Calu3 (cell line): ENCODE measurements around the gene SLC6A20. TPM values are rescaled to one million over a fixed set of nuclear protein-coding genes. Genes with fewer than 3 reads are reported as not detected.

ENCODE experiments used
- BruUV-seq: library from RNA; stranded (reverse); fragments of 400-500 nt; replicated peaks from 2 replicates; lab custom pipeline; 2021; lab: Mats Ljungman, UMichigan
- CTCF ChIA-PET: fragments of 300-600 bp; sonication (Branson Sonifier 250); formaldehyde crosslinking; loops from one replicate; lab custom pipeline; 2022; ENCODE audit warnings: antibody characterized with exemption; lab: Charles Lee
- DNase-seq: peaks from one replicate; pipeline ENCODE4 v3.0.0; 2022
- H3K27ac Mint-ChIP-seq: one replicate; pipeline ENCODE4 v1.8.0; 2022; ENCODE audit warnings: mixed read lengths; ENCODE audit not compliant: unreplicated experiment
- H3K27me3 Mint-ChIP-seq: one replicate; pipeline ENCODE4 v1.8.0; 2022; ENCODE audit warnings: mixed read lengths; ENCODE audit not compliant: unreplicated experiment
- H3K36me3 Mint-ChIP-seq: one replicate; pipeline ENCODE4 v1.8.0; 2022; ENCODE audit warnings: mild to moderate bottlenecking, moderate library complexity, mixed read lengths; ENCODE audit not compliant: insufficient read depth, unreplicated experiment
- H3K4me1 Mint-ChIP-seq: one replicate; pipeline ENCODE4 v1.8.0; 2022; ENCODE audit warnings: mild to moderate bottlenecking, low read depth, mixed read lengths; ENCODE audit not compliant: unreplicated experiment
- H3K4me3 Mint-ChIP-seq: one replicate; pipeline ENCODE4 v1.8.0; 2022; ENCODE audit warnings: mild to moderate bottlenecking, low read depth, moderate library complexity, mixed read lengths; ENCODE audit not compliant: unreplicated experiment
- H3K9me3 Mint-ChIP-seq: one replicate; pipeline ENCODE4 v1.8.0; 2022; ENCODE audit warnings: low read depth, mixed read lengths; ENCODE audit not compliant: unreplicated experiment
- intact Hi-C: fragments of 100-400 bp; cut with micrococcal nuclease; formaldehyde crosslinking; loops from one replicate; pipeline ENCODE4 v1.10.0; 2022; ENCODE audit not compliant: unreplicated experiment
- total RNA-seq: library from RNA; stranded (reverse); gene quantifications from 2 replicates; pipeline ENCODE4 v1.2.3, GENCODE V29; 2022
- TF ChIP-seq, protein P1 (sequence below): fragments of 200-600 bp; IDR thresholded peaks from one replicate; pipeline ENCODE4 v1.8.0; 2022; ENCODE audit warnings: antibody characterized with exemption; ENCODE audit not compliant: unreplicated experiment

Gene SLC6A20
- total RNA-seq, 1 experiment from 2014 or later: 2.1 TPM

DNA sequence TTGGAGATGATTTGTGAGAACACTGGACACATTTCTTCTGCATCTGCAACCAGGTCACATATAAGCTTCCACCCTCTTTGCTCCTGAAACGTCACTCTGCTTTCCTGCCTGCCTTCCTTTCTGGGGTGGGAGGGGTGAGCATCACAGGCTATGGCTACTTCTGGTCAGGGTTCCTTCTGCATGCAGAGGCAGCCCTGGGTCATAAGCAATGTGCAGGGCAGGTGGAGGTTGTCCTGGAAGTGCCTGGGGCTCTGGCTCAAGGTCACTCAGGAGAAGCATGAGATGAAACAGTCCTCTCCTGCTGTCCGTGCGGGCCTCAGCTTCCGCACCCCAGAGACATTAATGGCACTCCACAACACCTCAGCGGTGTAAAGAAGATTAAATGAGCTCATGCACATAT, 15.1 kb downstream of the SLC6A20 start:
- peaks cover 18% of the 10 kb centered on the region for H3K27me3 Mint-ChIP-seq
- no peaks in the 10 kb centered on the region for H3K4me1 Mint-ChIP-seq
- H3K27ac Mint-ChIP-seq: no peak overlapping the region
- H3K9me3 Mint-ChIP-seq: no peaks in the 10 kb centered on the region
- BruUV-seq: no TSS peak
- no peak overlapping the region for H3K4me3 Mint-ChIP-seq
- DNase-seq: no peak
- intact Hi-C loops: no loop called here
- no peaks in the 10 kb centered on the region for H3K36me3 Mint-ChIP-seq
- TF ChIP-seq, protein P1, sequence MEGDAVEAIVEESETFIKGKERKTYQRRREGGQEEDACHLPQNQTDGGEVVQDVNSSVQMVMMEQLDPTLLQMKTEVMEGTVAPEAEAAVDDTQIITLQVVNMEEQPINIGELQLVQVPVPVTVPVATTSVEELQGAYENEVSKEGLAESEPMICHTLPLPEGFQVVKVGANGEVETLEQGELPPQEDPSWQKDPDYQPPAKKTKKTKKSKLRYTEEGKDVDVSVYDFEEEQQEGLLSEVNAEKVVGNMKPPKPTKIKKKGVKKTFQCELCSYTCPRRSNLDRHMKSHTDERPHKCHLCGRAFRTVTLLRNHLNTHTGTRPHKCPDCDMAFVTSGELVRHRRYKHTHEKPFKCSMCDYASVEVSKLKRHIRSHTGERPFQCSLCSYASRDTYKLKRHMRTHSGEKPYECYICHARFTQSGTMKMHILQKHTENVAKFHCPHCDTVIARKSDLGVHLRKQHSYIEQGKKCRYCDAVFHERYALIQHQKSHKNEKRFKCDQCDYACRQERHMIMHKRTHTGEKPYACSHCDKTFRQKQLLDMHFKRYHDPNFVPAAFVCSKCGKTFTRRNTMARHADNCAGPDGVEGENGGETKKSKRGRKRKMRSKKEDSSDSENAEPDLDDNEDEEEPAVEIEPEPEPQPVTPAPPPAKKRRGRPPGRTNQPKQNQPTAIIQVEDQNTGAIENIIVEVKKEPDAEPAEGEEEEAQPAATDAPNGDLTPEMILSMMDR: no peak
- CTCF ChIA-PET: interaction anchor here (0.6 kb wide), 1 partner anchor 29 kb away, joined by 7 read pairs; no protein-coding TSS in a partner anchor

- no peaks in the 10 kb centered on the region for H3K4me1 Mint-ChIP-seq
- BruUV-seq: no TSS peak
- TF ChIP-seq, protein P1: no peak
Observed at GRCh38 chr3:45779746-45780735, 16.3 kb downstream of the SLC6A20 start.

DNA sequence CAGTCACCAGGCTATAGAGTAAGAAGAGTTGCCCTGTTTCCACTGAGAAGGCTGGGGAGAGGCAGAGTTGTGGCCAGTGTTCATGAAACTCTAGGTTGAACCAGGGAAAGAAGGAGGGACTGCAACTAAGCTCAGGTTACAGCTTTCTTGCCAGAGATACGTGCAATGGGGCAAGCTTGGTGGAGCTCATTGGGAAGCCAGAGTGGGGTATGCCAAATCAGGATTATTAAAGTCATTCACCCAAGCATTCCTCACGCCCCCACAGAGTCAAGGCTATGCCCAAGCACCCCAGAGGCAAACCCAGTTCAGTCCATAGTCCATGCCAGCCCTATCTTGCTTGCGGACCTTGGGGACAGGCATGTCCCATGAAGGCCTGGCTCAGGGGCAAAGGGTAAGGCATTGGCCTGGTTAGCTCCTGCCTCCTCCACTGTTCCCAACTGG, 17.6 kb downstream of the SLC6A20 start:
- CTCF ChIA-PET: no interaction called here
- Mint-ChIP-seq H3K4me3 (no peak overlapping the region), H3K36me3 (no peaks in the 10 kb centered on the region), H3K4me1 (peaks cover 6% of the 10 kb centered on the region), H3K9me3 (no peaks in the 10 kb centered on the region), H3K27me3 (no peaks in the 10 kb centered on the region), H3K27ac (no peak overlapping the region)
- no TSS peak for BruUV-seq
- TF ChIP-seq, protein P1: no peak
- intact Hi-C loops: no loop called here
- DNase-seq: no peak

More at GRCh38 chr3:45779746-45780735, 16.3 kb downstream of the SLC6A20 start:
- H3K9me3 Mint-ChIP-seq: no peaks in the 10 kb centered on the region
- H3K27me3 Mint-ChIP-seq: peaks cover 7% of the 10 kb centered on the region
- no peak for DNase-seq
- intact Hi-C loops: no loop called here
- no peaks in the 10 kb centered on the region for H3K36me3 Mint-ChIP-seq
- CTCF ChIA-PET: no interaction called here
- no peak overlapping the region for H3K4me3 Mint-ChIP-seq
- no peak overlapping the region for H3K27ac Mint-ChIP-seq

DNA sequence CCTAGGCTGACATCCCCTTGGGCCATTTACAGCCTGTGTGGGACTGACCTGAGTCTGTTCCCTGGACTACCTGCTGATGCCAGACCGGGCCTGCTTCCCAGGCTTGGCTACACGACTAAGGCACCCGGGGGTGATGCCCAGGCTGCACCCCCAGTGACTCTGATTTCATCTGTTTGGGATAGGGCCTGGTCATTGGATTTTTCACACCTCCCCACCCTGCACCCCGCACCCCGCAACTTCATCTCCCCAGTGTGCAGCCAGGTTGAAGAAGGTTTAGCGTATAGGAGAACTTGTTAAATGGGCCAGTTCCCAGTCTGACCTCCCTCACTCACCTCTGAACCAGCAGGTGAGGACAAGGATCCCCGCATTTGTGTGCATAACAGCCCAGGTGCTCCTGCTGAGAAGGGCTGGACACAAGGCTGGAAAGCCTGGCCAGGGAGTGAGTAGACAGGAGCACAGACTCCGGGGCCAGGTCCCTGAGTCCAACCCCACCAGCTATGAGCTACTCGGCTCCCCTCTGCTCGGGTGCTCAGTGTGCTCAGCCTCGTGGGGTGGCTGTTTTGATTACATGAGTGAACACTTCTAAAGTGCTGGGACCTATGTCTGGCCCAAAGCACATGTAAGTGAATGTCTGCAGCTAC, 18.5 kb downstream of the SLC6A20 start:
- BruUV-seq: no TSS peak
- H3K27ac Mint-ChIP-seq: no peak overlapping the region
- H3K4me1 Mint-ChIP-seq: peaks cover 12% of the 10 kb centered on the region
- intact Hi-C loops: no loop called here
- no peaks in the 10 kb centered on the region for H3K36me3 Mint-ChIP-seq
- no peak for DNase-seq
- no peaks in the 10 kb centered on the region for H3K9me3 Mint-ChIP-seq
- CTCF ChIA-PET: no interaction called here
- no peak overlapping the region for H3K4me3 Mint-ChIP-seq
- TF ChIP-seq, protein P1: no peak
- H3K27me3 Mint-ChIP-seq: no peaks in the 10 kb centered on the region
